Colon (tissue), 2 donors: Measurements from ENCODE around the gene BRD3.

Experiments
- FAIRE-seq: peaks from 2 replicates; lab custom pipeline; 2012; peaks lifted over from hg19 to GRCh38; lab: Jason Lieb, UNC
- donor health status: control.
- donor health status: control.

BRD3 gene

DNA sequence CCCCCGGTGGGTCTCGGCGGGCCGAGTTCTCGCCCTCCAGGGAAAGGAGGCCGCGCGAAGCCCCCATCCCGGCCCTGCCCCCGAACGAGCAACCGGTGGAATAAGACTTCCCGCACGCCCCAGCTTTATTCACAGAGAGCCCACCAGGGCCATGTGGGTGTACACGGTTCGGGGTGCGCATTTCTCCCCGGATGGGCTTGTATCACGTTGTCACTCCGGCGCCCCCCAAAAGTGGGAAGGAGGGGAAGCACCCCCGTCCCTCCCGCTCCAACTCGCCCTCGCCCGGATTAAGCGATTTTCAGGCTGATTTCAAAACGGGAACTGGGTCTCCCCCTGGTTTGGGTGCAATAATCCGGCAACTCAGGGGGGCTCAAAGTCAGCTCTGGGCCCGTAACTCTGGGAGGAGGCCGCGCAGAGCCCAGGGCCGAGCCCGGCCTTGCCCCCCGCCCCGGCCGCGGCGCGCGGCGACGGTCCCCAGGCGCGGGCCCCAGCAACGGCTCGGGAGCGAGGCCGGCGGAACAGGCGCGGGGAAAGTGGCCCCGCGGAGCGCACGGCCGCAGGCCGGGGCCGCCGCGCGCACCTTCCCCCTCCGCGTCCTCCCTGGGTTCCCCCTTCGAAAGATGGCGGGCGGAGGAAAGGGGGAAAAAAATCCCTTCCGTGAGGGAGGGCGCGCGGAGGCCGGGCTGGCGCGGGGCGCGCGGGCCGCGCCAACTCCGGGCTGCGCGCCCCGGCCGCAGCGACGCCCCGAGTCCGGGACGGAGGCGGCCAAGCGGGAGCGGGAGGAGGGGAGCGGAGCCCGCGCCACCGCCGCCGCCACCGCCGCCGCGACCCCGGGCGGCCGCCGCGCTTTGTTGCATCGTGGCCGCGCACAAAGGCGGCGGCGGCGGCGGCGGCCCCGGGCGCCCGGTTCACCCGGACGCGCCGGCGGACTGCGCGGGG is 644 bp downstream of the BRD3 start:
- FAIRE-seq: no peak

DNA sequence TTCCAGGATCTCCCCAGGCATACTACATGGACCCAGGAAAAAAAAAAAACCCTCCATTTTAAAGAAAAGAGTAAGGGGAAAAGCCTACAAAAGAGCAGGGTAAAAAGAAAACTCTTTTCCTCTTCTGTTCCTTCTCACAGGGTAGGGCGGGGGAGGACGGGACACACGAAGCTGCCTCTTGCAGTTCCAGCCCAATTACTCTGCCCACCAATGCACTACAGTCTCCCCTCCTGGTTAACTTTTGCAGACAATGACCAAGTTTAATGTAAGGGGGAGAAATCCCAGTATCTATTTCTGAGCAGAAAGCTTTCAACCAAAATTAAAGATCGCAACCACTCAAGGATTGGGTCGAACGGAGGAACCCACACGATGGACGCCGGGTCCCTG is 1.3 kb downstream of the BRD3 start:
- FAIRE-seq: no peak

DNA sequence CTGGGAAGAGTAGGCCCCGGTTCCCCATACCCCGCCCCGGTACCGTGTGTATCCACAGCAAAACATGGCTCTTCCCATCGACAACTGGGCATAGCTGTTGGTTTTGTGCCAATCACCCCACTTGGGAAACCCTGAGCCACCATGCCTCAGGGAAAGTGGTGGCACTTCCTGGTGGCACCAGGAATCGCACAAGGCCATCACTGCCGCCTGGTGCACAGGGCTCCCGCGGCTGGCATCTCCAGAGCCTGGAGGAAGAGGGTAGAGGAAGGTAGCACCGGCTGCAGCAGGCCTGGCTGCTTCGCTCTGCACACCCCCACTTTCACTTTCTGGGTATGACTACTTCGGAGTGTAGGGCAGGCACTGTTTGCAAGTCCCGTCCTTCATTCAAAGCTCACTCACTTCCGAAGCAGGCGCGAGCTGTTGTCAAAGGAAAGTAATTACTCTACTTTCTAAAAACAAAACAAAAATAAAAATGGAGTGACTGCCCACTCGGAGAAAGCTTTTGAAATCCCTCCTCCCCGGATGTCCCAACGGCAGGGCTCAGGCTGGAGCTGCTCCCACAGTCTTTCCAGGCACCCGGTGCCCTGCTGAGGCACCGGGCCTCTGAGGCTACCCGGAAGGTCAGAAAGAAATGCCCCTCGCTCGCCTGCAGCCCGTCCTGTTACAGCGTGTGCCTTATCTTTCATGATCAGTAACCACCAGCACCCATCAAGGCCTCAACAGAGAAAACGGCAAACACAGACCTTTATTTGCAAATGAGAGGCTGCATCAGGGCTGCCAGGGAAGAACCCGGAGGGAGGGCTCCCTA is 2.0 kb downstream of the BRD3 start:
- no peak for FAIRE-seq

DNA sequence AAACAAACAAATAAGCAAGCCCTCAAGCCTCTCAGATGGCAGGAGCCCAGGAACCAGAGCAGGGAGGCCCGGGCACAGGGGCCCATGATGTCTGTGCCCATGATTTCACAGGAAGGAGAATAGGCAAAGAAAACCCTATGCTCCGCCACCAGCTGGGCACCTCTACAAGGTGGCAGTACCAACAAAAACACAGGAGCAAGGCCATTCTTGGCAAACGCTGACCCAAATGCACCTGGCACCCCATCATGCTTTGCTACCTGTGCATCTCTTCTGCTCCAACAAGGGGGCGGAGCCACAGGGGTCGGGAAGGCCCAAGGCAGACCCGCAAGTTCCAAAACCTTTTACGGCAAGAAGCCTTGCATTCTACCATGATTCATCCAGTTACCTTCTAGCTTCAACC is 3.1 kb downstream of the BRD3 start:
- no peak for FAIRE-seq

DNA sequence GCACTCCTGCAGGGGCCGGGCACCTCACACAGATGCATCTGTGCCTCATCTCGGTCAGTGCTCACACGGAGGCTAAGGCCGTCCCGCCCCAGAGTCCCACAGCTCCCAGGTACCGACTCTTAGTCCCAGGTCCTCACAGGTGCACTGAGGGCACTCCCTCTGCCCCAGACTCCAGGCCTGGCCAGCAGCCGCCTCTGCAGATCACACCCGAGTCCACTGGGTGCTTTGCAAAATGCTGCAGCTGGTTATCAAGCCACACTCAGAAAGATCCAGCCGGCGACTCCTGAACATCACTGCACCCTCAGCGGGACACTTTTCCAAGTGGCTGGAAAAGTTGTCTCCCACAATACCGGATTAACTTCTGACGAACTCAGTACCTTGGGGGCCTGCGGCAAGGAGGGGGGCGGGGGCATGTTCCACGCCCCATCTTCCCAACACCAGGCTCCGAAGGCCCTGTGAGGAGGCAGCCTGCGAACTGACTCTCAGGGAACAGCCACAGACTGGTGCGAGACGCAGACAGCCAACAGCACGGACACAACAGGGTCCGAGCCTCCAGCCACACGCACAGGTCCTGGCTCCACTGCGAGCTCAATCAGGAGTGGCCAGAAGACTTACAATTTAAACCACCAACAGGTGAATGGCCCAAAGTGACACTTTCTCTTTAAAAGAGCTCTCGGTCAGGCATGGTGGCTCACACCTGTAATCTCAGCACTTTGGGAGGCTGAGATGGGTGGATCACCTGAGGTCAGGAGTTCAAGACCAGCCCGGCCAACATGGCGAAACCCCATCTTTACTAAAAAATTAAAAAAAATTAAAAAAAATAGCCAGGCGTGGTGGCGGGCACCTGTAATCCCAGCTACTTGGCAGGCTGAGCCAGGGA is 4.0 kb downstream of the BRD3 start:
- FAIRE-seq: no peak

DNA sequence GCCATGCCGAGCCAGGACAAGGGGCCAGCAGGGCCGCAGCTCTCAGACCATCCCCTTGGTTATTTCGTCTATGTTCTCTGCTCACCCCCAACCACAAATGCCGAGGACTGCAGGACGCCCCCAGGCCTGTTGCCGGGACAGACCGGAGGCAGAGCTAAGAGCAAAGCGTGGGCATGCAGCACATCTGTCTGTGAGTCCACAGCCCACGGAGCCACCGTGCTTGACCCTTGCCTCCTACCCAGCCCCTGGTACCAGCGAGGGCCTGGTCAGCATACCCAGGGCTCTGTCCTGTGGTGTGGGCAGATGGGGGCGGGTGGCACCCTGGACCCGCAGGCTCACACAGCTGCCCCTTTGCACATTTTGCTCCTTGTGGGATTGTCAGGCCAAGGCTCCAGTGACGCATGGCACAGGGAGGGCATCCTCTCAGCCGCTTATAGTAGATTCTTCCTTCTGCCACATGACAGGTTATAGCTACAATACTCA is 4.7 kb downstream of the BRD3 start:
- FAIRE-seq: no peak

DNA sequence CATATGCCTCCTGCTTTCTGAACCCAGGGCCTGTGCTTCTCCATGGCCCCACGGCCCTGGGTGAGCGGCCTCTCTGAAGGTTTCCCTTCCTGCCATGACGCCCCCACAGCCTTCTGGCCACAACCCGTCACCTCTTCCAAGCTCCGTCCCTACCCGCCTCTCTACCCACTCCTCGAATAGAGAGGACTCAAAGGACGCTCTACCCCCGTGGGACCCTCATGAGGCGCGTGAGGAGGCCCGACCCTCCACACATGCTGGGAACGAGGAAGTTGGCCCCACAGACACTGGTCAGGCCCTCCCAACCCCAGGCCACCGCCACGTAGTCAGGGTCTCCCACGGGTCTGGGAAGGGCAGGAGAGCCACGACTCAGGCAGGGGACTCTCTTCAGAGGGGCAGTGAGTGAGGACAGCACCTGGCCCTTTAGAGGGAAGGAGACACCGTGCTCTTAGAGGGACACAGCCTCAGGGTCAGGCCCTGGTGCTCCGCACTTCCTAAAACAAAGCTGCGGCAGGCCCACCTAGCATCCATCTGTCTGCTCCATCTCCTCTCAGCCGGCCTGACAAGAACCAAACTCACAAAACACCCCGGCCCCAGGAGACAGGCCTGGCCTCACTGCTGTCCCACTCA is 5.3 kb downstream of the BRD3 start:
- FAIRE-seq: no peak

DNA sequence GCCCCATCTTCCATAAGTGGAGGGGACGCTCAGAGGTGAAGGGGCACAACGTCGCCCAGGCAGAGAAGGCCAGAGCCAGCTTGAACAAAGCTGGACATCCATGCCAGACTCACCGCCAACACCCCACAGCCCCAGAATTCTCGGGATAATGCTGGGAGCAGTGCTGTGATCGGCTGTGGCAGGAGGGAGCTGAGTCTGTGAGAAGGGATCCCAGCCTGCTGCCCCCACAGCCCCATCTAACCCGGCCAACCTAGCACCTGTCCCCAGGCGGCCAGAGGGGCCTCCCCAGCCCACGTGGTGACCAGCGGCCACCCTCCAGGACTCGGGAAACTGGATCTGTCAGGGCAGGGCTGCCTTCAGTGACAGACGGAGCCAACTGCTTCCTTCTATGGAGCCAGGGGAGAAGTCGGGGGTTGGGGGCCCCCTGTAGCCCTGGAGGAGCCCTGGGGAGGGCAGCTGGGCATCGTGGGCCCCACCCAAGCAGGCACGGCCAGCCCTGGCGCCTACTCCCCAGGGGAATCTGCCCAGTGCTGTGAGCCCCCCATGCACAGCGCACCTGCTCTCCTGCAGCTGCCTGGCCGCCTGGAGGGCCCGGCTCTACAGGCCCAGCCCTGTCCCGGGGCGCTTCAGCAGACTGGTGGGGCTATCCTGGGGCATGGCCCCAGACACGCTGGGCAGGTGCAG is 6.0 kb downstream of the BRD3 start:
- no peak for FAIRE-seq

DNA sequence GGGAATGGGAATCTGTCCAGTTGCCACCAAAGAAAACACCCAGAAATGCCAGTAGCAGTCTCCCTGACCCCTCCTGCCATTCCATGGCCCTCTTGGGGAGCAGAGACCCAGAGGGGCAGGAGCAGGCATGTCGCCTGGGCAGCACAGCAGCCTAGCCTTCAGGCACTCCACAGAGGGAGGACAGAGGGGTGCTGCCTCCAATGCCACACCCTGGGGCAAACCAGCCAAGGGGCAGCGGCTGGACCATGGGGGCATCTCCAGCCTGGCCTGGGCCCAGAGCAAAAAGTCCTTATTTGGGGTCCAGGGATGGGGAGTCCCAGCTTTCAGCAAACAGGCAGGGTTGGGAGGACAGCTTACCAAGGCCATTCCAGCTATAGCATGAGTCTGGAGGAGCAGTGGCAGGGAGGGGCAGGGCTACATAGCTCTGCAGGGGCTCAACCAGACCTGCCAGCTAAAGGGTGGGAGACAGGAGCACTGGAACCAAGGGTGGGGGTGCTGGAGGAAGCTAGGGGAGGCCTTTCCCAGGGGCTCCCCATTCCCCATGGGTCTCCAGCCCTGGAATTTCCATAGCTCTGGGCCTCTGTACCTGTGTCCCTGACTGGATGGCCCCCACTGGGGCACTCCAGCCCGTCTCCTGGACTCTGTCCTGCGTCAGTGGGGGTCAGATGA is 6.7 kb downstream of the BRD3 start:
- FAIRE-seq: no peak

DNA sequence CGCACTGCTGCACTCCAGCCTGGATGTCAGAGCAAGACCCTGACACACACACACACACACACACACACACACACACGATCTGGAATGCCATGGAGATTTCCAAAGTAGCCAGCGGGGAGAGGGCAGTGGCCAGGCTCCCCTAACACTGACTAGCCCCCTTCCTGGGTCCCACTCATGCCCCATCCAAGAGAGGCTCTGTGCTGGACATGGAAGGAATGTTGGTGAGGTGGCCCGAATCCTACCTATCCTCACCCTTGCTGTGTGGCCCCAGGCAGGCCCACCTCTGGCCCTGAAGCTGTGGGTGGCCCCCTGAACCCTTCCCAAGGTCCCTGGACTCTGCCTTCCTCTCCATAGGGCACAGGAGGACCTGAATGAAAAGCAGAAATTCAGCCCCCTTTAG is 7.3 kb downstream of the BRD3 start:
- no peak for FAIRE-seq

DNA sequence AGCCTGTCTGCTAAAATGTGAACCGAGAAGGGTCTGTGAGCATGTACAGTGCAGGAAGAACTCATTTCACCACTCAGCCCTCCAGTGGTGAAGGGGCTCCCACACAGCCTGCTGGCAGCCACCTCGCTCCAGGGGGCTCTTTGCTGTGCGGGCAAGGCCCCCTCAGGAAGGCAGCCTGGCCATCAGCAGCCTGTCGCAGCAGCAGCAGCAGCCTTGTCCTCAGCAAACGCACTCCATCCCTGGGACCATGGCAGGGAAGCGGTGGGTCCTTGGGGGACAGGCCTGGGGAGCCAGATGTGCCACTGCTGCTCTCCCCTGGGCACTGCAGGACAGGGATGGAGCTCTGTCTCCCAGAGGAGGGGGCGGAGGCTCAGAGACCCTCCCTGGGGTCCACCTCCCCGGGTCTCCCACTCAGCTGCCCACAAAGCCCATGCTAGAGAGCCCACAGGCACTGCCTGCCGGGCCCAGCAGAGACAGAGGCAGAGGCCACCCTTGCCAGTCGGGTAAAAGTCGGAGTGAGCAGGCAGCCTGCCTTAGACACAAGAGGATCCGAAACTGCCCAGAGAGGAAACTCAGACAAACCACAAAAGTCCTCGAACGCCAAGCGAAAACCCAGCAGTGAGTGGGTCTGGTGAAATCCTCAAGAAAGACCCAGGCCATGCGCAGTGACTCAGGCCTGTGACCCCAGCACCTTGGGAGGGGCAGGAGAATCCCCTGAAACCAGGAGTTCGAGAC is 8.0 kb downstream of the BRD3 start:
- FAIRE-seq: no peak

DNA sequence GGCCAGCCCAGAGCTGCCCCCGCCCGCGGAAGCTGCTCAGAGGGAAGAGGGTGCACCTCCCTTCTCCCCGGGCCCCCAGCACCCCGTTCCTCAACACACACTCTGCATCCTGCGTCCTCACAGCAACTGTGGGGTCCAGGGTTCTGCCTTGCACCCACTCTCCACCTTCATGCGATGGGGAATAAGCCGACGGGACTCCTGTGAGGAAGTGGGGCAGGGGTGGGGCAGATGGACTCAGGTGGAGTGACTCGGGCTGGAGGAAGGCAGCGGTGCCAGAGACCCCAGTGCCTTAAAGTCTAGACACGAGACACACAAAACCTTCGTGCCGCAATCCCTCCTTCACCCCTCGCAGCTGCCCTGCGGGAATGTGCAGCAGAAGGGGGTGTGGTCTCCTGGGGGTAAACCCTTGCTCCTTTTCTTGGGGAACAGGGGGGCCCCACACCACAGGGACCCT is 8.6 kb downstream of the BRD3 start:
- FAIRE-seq: no peak

DNA sequence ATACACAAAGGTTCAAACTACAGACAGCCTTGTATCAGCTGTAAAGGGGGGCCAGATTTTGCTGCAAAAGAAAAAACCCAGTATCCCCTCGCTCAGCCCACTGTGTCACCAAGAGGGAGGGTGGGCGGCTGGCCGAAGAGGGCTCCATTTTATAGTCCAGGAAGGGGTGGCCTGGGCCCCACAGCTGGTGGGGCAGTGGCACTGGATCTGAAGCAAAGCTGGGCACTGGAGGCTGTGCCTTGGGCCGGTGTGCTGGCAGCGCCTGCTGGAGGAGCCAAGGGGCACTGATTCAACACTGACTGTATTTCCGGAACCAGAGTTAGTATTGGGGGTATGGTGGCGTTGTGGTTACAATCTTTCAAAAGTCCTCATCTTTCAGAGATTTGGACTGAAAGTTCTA is 9.1 kb downstream of the BRD3 start:
- FAIRE-seq: no peak

DNA sequence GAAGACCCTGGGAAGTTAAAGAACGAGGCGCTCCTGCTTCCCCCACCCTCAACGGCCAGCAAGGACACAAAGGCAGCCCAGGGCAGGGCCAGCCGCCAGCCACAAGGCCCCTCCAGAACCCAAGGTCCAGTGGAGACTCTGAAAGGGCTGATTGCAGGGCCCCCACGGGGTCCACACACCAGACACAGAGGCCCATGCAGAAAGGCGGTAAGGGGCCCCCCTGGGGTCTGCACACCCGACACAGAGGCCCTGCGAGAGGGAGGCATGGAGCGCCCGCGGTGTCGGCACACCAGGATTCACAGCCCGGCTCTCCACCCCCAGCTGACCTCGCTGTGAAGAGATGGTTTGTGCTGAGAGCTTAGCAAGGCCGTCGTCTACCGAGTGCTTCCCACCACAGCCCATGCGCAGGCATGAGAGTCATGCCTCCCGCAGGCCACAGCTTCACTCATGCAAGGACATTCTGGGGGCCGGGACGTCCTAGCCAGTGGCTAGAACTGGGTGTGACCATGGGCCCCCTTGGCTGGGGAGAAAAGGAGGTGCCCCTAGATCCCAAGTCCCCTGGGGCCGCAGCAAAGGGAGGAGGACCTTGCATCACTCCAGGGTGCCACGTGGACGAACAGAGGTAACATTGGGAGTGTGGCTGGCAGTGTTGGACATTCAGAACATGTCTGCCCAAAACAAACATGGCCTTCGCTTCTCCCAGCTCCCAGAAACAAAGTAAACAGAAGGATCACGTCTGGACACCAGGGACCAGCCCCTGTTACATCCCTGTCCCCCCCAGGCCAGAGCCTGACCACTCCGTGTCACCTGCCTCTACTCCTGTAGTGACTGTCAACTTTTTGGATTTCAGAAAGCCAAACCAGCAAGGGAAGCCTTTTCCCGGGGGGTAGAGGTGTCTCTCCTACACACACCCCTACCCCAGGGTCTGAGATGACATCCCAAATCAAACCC is 9.8 kb downstream of the BRD3 start:
- FAIRE-seq: no peak

DNA sequence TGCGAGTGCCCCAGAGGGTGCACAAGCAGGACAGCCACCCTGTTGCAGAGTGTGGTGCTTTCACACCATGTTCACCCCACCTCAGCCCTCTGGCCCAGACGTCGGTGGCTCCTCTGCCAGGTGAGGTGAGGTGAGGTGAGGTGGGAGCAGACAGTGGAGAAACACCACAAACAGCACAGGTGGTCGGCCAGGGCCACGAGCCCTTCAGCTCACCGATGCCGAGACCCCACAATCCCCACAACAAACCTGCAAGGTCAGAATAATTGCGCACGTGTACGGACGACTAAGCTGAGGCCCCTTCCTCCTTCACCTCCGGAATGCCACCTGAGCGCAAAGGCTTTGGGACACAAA is 10.5 kb downstream of the BRD3 start:
- FAIRE-seq: no peak

DNA sequence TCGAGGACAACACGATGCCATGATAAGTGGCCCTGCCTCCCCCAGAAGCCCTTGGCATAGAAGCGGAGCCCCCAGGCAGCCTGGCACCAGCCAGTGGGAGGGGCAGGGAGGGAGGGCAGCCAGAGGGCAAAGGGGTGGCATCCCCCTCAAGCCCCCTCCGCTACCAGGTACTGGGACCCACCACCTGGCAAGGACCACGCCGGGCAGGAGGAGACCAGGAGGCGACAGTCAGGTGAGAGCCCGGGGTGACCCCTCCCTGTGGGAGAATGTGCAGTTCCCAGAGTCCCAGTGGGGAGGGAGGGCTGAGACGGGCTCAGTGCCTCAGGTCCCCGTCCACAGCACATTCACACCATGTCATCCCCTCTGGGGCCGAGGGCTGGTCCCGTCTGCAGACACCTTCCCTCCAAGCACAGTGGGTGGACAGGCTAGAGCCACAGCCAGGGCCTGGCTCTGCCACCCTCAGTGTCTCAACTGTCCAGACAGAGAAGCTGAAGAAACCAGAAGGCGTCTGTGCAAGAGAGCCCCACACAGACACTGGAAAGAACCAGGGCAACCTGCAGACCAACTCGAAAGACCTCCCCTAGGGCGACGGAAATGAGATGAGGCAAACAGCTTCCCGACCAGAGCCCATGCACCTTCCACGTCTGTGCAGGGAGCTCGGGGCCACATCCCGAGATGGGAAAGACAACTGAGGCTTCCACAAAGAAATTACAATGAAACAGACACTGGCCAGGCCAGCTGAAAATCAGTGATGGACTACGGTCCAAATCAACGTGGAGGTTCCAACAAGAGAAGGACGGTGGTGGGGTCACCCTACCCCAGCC is 11.1 kb downstream of the BRD3 start:
- FAIRE-seq: no peak

DNA sequence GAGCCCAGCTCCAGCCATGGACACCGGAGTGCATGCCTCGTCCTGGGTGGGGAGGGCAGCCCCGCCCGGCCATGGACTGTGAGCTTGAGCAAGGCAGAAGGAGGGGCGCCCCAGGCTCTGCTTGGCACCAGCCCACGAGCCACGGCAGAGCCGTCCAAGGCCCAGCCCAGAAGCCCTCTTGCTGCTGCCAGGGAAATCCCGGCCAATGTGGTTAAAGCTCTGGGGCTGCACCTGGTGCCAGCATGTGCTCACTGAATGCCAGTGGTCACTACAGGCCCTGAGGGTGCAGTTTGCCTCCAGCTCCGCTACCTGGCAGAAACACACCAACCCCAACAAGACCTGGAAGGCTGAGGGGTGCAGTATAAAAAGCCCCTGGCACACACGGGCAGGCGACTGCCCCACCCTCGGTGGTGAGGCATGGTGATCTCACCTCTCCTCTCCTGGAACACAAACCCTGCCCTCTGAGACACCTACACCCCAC is 11.8 kb downstream of the BRD3 start:
- no peak for FAIRE-seq
